HG02943 (cell line): ENCODE data around the gene GFPT2.

Experiments
- ATAC-seq: cut with Tn5 transposase; IDR thresholded peaks from one replicate; pipeline ENCODE4 v1.9.1; 2021; ENCODE audit warnings: mild to moderate bottlenecking, low read depth, moderate library complexity; ENCODE audit not compliant: unreplicated experiment

The GFPT2 gene

DNA sequence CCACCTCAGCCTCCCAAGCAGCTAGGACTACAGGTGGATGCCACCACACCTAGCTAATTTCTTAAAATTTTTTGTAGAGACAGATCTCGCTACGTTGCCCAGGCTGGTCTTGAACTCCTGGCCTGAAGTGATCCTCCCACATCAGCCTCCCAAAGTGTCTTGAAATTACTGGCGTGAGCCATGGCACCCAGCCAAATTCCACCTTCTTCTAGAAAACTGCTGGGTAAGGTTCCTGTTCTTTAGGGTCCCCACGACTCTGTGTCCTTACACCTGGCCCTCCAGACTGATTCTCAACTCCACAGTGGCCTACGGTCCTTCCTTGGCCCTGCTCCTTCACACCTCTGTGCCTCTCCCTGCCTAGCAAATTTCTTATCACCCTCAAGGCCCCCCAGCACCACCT, 63.2 kb downstream of the GFPT2 start:
- ATAC-seq = no peak

- ATAC-seq = no peak
Measured at GRCh38 chr5:180289433-180289832, 63.7 kb downstream of the GFPT2 start.

GRCh38 chr5:180287868-180288267, 65.3 kb downstream of the GFPT2 start:
- ATAC-seq = no peak

DNA sequence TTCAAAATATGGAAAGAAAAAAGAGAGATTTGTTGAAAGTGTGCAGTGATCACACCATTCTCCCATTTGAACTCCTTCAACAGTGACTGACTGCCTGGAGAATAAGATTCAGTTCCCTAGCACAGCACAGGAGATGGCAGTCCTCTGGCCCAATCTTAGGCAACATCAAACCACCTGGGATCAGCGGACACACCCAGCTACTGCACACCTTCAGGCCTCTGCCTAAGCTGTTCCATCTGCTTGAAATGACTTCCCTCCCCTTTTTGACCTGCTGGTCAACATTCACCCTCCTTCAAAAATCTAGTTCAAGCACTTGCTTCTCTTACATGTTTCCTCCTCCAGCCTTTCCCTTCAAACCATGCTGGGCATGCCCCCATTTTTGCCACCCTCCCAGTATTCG, 65.7 kb downstream of the GFPT2 start:
- ATAC-seq = no peak

DNA sequence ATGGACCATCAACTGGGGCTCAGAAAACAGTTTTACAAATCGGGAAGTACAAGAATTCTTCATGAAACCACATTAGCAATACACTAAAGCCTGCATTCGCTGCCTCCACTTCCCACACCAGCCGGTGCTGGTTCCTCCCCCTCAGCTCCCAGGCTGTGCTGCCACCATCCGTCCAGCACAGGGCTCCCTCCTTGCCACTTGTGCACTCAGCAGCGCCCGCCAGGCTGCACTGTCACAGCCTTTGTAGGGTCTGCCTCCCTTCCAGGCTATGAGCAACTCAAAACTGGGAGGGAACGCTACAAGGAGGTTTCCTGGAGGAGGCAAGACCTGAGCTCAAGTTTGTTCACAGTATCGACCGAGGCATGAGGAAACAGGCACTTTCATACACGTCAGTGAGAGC, 69.0 kb downstream of the GFPT2 start:
- no peak for ATAC-seq

DNA sequence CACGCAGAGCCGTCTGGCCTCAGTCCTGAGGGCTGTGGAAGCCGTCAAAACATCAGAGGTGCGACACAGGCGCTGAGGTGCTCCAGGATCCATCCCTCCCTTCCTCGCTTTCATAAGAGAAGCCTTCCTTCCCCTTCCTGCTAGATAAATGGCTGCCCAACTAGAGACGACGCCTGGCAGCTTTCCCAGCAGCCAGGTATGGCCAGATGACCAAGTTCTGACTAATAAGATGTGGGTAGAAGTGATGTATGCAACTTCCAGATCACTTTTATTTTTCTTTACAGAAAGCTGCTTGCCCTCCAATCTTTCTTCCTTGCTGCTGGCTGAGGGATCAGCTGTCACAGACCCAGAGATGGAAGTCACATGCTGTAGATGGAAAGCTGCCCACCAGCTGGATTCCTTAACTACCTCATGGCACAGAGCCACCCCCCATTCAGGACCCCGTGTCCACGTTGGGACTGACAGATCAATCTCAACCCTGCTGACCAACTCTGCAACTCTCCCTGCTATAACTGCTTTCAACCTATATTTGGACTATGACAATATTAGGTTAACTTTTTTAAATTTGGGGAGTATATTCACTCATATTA, 70.0 kb downstream of the GFPT2 start:
- no peak for ATAC-seq

DNA sequence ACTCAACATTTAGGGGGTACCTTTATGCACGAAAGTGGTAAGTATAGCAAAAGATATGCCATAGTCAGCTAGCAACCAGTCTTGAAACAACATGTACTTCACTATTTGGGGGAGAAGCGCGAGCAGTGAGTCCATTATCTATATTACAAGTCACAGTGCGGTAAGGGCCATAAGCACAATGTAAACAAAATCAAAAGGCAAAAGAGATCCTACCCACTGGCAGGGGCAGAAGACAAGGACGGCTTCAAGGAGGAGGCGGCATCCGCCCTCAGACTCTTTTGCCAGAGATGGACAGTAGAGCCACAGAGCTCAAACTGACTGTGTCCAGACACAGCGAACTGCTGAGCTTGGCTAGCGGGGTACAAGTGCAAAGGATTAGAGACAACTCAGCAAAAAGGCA, 70.9 kb downstream of the GFPT2 start:
- ATAC-seq = no peak

DNA sequence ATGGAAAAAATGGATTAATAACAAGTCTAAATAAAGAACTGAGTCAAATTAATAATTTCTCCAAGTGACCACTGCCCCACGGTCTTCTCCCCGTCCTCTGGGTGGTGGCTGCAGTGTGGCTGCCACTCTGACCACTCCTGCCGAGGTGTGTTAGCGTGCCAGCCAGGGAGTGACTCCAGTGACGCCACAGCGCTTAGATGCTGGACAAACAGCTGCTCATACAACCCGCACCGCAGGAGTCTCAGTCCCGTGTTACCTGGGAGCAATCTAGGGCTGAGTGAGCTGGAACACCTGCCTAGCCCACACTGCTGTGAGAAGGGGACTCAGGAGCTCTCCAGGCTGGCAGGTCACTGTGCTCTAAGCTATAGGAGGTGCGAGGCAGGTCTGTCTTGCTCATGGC, 71.4 kb downstream of the GFPT2 start:
- ATAC-seq = no peak

GRCh38 chr5:180274695-180275094, 78.4 kb downstream of the GFPT2 start:
- no peak for ATAC-seq

DNA sequence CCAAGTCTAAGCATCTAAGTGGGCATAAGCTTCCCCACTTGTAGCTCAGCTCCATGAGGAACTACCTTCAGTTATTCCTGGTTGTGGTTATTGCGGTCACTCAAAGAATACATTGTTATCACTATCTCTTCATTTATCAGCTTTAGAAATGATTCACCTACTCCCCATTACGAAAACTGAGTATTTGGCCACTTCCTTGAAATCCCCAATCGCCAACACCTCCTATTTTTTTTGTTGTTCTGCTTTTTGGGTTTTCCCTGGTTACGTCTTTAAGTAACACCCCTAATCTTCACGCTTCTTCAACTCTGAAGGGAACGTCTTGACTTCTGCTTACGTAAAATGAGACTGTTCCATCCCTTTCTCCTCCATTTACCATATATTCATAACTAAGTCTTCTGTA, 81.9 kb downstream of the GFPT2 start:
- ATAC-seq = no peak

DNA sequence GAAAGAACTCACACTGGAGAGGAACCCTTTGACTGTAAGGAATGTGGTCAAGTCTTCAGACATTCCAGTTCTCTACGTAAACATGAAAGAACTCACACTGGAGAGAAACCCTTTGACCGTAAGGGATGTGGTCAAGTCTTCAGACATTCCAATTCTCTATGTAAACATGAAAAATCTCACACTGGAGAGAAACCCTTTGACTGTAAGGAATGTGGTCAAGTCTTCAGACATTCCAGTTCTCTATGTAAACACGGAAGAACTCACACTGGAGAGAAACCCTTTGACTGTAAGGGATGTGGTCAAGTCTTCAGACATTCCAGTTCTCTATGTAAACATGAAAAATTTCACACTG, 93.9 kb downstream of the GFPT2 start:
- no peak for ATAC-seq

DNA sequence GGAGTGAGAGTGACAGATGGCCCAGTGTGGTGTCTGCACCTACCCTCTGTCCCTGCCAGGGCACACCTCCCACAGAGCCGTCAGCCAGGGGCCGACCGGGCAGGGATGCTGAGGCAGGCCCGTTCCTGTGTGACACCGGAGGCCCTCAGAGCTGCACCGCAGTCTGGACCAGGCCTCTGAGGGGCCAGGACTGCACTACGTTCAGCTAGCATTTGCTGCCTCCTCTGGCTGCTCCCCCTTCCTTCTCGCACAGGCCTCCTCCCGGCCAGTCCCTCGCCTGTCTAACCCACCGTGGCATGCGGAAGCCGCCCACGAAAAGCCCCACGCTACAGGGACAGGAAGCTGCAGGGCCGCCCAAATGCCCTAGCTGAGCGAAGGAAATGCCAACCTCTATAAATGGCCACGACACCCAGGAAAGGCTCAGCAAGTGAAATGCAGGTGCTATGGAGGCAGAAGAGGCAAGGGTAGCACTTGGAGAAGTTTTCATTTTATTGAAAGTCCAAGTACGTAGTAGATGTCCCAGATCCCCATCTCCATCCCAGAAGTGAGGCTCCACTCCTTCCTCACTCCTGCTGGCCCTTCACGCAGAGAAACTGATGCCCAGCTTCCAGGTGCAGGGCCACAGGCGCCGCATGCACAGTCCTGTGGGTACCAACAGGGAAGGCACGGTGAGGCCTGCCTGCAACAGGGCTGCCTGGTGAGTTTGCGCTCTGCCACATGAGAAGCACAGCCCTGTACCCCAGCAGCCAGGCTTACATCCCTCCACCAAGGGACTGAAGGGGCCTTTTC, 99.9 kb downstream of the GFPT2 start:
- ATAC-seq = no peak

DNA sequence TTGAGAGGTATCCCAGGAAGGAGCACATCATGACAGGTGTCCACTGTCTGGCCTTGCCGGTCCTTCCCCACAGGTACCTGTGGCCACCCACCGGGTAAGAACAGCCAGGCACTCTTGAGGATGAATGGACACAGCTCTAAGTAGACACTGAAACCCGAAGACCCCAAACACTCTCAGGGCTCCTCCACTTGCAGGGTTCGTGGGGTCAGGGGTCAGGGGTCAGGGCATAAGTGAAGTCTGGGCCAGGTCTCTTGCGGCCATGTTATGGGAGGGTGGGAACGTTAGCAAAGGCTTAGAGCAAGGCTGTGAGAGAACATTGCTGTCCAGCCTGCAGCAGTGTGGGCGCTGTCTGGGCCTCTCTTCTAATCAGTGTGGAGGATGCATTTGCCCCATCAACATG, 101.2 kb downstream of the GFPT2 start:
- no peak for ATAC-seq

- no peak for ATAC-seq
Measured at GRCh38 chr5:180251141-180251540, 102.0 kb downstream of the GFPT2 start.
